Lower lobe of right lung (tissue), 2 donors: ENCODE results near the gene TFAP2D. TPM values are rescaled to one million over a fixed set of nuclear protein-coding genes. Genes with fewer than 3 reads are reported as not detected.

Source experiments
- ATAC-seq, 2 donors: fragments of 200-7000 bp; cut with Tn5 transposase; one replicate each; pipeline ENCODE4 v1.9.1; 2020 to 2022; ENCODE audit warnings: mild to moderate bottlenecking in 2 of 2, moderate library complexity in 2 of 2
- DNase-seq: peaks from one replicate; pipeline ENCODE4 v3.0.0-alpha.2; 2020
- H3K27ac ChIP-seq: fragments of 200-600 bp; one replicate; pipeline ENCODE4 v1.8.0; 2022
- H3K27me3 ChIP-seq: fragments of 200-600 bp; one replicate; pipeline ENCODE4 v1.8.0; 2022; ENCODE audit warnings: low read depth
- H3K36me3 ChIP-seq: fragments of 200-600 bp; one replicate; pipeline ENCODE4 v1.8.0; 2022; ENCODE audit warnings: mild to moderate bottlenecking
- H3K4me1 ChIP-seq: fragments of 200-600 bp; one replicate; pipeline ENCODE4 v1.8.0; 2022
- H3K4me3 ChIP-seq: fragments of 200-600 bp; one replicate; pipeline ENCODE4 v1.8.0; 2022; ENCODE audit warnings: mild to moderate bottlenecking
- H3K9me3 ChIP-seq: fragments of 200-600 bp; one replicate; pipeline ENCODE4 v1.8.0; 2022
- intact Hi-C: fragments of 100-400 bp; cut with DNase I; formaldehyde crosslinking; loops from one replicate; pipeline ENCODE4 v1.11.0; 2022
- total RNA-seq: library from RNA; stranded (reverse); fragmentation: NEBNext Ultra II Directional; extraction: Animal tissue kit (Norgen Biotek cat#: 25700); gene quantifications from one replicate; pipeline ENCODE4 v1.2.1, GENCODE V29; 2021
- TF ChIP-seq, protein P1 (sequence below): fragments of 200-600 bp; IDR thresholded peaks from one replicate; pipeline ENCODE4 v1.8.0; 2022; ENCODE audit warnings: antibody characterized with exemption, mild to moderate bottlenecking
- donor health status: DM: no; HTN: yes; CAD: no; lungs with severe emphysema.

Gene TFAP2D
- total RNA-seq, 1 donor from 2014 or later = not detected

DNA sequence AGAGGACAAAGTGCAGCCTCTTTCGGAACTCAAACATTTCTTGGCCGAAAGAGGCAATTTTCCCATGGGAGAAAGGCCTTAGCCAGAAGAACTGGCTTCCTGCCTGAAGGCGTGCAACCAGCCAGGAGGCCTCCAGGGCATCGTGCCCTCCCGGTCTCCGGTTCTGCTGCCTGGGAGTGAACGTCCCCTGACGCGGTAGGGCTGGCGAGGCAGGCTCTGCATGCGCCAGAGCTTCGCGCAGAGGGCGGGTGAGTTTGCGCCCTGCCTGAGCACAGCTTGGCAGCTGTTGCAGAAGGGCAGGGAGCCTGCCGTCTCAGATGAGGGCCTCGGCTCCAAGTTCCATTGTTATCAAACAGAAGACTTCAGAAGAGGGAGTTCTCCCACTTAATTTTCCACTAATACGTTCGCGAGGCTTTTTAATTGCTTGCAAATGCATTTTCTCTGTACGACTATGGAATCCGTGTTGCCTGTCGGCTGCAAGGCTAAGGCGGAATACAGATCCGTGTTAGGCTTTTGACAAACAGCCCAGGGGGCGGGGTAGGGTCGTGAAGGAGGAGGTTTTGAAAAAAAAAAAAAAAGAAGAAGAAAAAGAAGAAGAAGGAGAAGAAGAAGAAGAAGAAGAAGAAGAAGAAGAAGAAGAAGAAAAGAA is 5.5 kb upstream of the TFAP2D start:
- no peak for ATAC-seq
- peaks cover 56% of the 10 kb centered on the region for H3K27me3 ChIP-seq

DNA sequence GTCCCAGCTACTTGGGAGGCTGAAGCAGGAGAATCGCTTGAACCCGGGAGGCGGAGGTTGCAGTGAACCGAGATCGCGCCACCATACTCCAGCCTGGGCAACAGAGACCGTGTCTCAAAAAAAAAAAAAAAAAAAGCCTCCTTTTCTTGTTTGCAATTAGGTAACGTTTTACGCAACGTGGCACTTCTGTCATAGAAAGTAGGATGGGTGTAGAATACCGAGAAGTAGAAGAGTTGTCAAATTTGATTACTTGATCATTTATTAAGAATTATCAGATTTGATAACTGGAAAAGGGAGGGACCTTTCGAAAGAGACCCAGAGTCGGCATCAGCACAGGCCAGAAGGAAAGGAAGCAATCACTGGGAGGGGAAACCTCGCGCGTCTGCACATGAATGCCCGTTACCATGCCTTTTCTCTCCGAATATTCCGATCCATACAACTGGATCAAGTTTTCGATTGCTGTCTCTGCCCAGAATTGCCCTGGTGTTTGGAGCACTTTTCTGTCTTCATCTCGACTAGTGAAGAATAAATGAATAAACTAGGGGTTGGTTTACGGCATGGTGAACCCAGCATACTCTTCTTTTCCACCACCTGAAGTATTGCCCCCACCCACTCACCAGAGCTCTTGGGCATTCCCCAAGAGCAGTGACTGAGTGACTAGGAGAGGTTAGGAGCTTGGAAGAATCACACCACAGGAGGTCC is 4.5 kb upstream of the TFAP2D start:
- Histone ChIP-seq H3K27ac (no peak overlapping the region), H3K27me3 (peaks cover 64% of the 10 kb centered on the region), H3K4me1 (no peaks in the 10 kb centered on the region), H3K36me3 (no peaks in the 10 kb centered on the region), H3K4me3 (no peak overlapping the region), H3K9me3 (no peaks in the 10 kb centered on the region)
- TF ChIP-seq, protein P1, sequence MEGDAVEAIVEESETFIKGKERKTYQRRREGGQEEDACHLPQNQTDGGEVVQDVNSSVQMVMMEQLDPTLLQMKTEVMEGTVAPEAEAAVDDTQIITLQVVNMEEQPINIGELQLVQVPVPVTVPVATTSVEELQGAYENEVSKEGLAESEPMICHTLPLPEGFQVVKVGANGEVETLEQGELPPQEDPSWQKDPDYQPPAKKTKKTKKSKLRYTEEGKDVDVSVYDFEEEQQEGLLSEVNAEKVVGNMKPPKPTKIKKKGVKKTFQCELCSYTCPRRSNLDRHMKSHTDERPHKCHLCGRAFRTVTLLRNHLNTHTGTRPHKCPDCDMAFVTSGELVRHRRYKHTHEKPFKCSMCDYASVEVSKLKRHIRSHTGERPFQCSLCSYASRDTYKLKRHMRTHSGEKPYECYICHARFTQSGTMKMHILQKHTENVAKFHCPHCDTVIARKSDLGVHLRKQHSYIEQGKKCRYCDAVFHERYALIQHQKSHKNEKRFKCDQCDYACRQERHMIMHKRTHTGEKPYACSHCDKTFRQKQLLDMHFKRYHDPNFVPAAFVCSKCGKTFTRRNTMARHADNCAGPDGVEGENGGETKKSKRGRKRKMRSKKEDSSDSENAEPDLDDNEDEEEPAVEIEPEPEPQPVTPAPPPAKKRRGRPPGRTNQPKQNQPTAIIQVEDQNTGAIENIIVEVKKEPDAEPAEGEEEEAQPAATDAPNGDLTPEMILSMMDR = no peak
- no peak for ATAC-seq
- DNase-seq = no peak
- intact Hi-C loops = no loop called here

More for the DNA sequence above, 5.5 kb upstream of the TFAP2D start:
- Histone ChIP-seq H3K4me3 (no peak overlapping the region), H3K9me3 (no peaks in the 10 kb centered on the region), H3K36me3 (no peaks in the 10 kb centered on the region), H3K27ac (no peak overlapping the region), H3K4me1 (no peaks in the 10 kb centered on the region)
- TF ChIP-seq, protein P1 = no peak
- DNase-seq = no peak
- intact Hi-C loops = no loop called here

DNA sequence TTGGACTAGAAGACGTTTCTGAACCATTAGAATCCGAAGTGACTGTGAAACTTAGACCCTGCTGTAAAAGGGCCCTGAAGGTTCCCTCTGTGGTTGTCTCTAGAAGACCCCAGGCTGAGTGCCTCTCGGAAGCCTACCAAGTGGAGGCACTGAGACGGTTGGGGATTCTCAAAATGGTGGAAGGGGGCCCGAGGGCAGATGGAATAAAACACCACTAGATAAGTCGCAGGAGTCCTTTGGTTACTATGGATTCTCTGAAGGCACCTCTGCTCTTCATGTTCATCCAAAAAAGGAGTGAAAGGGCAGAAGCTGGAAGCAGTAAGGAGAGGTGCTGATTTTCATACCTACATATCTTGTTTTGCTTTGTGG is 4.0 kb upstream of the TFAP2D start:
- Histone ChIP-seq H3K4me3 (no peak overlapping the region), H3K9me3 (no peaks in the 10 kb centered on the region), H3K4me1 (no peaks in the 10 kb centered on the region), H3K27me3 (peaks cover 69% of the 10 kb centered on the region), H3K27ac (no peak overlapping the region), H3K36me3 (no peaks in the 10 kb centered on the region)
- DNase-seq (no peak), ATAC-seq (no peak)
- TF ChIP-seq, protein P1 = no peak
- intact Hi-C loops = no loop called here

DNA sequence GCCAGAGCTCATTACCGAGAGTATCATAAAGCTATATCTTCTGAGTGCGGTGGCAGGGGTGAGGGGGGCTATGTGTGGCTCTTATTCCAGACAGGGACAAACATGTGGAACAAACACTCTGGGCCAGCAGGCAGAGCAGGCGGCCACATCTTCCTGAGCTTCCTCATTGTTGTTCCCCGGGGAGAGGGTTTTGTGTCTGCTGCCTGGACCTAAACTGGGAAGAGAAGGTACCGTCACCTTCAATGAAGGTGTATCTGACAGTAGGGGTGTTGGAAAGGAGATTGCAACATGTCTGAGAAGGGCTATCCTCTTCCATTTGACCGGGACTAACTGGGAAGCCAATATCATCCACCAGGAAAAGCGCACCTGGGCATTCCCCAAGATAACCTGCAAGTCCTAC is 1.6 kb upstream of the TFAP2D start:
- ATAC-seq (no peak), DNase-seq (no peak)
- no peaks in the 10 kb centered on the region for H3K36me3 ChIP-seq
- no peaks in the 10 kb centered on the region for H3K4me1 ChIP-seq
- intact Hi-C loops = no loop called here
- H3K27me3 ChIP-seq = peaks cover 72% of the 10 kb centered on the region
- no peaks in the 10 kb centered on the region for H3K9me3 ChIP-seq
- no peak overlapping the region for H3K4me3 ChIP-seq
- no peak overlapping the region for H3K27ac ChIP-seq
- TF ChIP-seq, protein P1 = no peak

DNA sequence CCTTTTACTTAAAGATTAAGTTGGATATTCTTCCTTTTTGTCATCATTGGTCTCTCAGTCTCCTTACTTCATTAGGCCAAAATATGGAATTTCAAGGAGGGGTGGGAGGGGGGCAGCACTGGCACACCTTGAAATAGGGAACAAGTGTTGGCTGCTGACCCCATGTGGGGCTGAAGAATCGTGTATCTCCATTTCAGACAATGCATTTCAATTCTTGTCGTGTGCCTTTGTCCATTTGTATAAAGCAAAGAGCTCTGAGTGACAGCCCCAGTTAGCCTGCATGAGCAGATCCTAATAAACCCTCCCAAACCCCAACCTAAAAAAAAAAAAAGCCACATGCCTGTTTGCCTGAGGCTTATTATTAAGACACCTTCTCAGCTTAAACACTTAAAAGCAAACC is 1.0 kb upstream of the TFAP2D start:
- Histone ChIP-seq H3K27ac (no peak overlapping the region), H3K4me3 (no peak overlapping the region), H3K27me3 (peaks cover 66% of the 10 kb centered on the region), H3K36me3 (no peaks in the 10 kb centered on the region), H3K4me1 (no peaks in the 10 kb centered on the region), H3K9me3 (no peaks in the 10 kb centered on the region)
- DNase-seq = no peak
- intact Hi-C loops = no loop called here
- ATAC-seq = no peak
- TF ChIP-seq, protein P1 = no peak
